ENCODE data around the gene FLAD1. TPM values are rescaled to one million over a fixed set of nuclear protein-coding genes. Genes with fewer than 3 reads are reported as not detected.
A peak's percentile ranks its signal among the peaks of the same experiment; 100 is the strongest.

Gene FLAD1
- total RNA-seq, 1 donor from 2014 or later, result 55.9 TPM

GRCh38 chr1:154945962-154946850 is 36.9 kb upstream of the FLAD1 start:
- H3K9me3 Mint-ChIP-seq (ENCODE audit: low read depth), result no peaks in the 10 kb centered on the region
- H3K36me3 Mint-ChIP-seq (ENCODE audit: insufficient read depth), result peaks cover 7% of the 10 kb centered on the region
- no peaks in the 10 kb centered on the region for H3K4me1 Mint-ChIP-seq (ENCODE audit: low read depth)
- H3K4me3 Mint-ChIP-seq (ENCODE audit: low read depth), result no peak overlapping the region
- no peaks in the 10 kb centered on the region for H3K27me3 Mint-ChIP-seq
- no peak for TF ChIP-seq CTCF (IDR thresholded peaks at IDR 0.05; ENCODE audit: unreplicated experiment)
- no peak for DNase-seq (ENCODE audit: low spot score, unreplicated experiment)
- no peak overlapping the region for H3K27ac Mint-ChIP-seq

- Mint-ChIP-seq H3K27me3 (no peaks in the 10 kb centered on the region), H3K4me1 (ENCODE audit: low read depth) (peaks cover 3% of the 10 kb centered on the region), H3K27ac (no peak overlapping the region), H3K36me3 (ENCODE audit: insufficient read depth) (peaks cover 7% of the 10 kb centered on the region), H3K4me3 (ENCODE audit: low read depth) (no peak overlapping the region), H3K9me3 (ENCODE audit: low read depth) (no peaks in the 10 kb centered on the region)
- no peak for DNase-seq (ENCODE audit: low spot score, unreplicated experiment)
- no peak for TF ChIP-seq CTCF (IDR thresholded peaks at IDR 0.05; ENCODE audit: unreplicated experiment)
Observed at GRCh38 chr1:154948079-154948478, 35.1 kb upstream of the FLAD1 start.

GRCh38 chr1:154951901-154952657 is 31.1 kb upstream of the FLAD1 start:
- peaks cover 5% of the 10 kb centered on the region for H3K36me3 Mint-ChIP-seq (ENCODE audit: insufficient read depth)
- H3K27ac Mint-ChIP-seq, result peak overlapping the region; percentile 78
- no peak overlapping the region for H3K4me3 Mint-ChIP-seq (ENCODE audit: low read depth)

GRCh38 chr1:154952664-154953063 is 30.5 kb upstream of the FLAD1 start:
- Mint-ChIP-seq H3K36me3 (ENCODE audit: insufficient read depth) (peaks cover 5% of the 10 kb centered on the region), H3K4me1 (ENCODE audit: low read depth) (peaks cover 35% of the 10 kb centered on the region), H3K27ac (peak overlapping the region; percentile 78), H3K4me3 (ENCODE audit: low read depth) (no peak overlapping the region), H3K27me3 (no peaks in the 10 kb centered on the region), H3K9me3 (ENCODE audit: low read depth) (no peaks in the 10 kb centered on the region)
- DNase-seq (ENCODE audit: low spot score, unreplicated experiment), result no peak
- no peak for TF ChIP-seq CTCF (IDR thresholded peaks at IDR 0.05; ENCODE audit: unreplicated experiment)

More at GRCh38 chr1:154951901-154952657, 31.1 kb upstream of the FLAD1 start:
- H3K27me3 Mint-ChIP-seq, result no peaks in the 10 kb centered on the region
- no peaks in the 10 kb centered on the region for H3K9me3 Mint-ChIP-seq (ENCODE audit: low read depth)
- no peak for TF ChIP-seq CTCF (IDR thresholded peaks at IDR 0.05; ENCODE audit: unreplicated experiment)
- peaks cover 31% of the 10 kb centered on the region for H3K4me1 Mint-ChIP-seq (ENCODE audit: low read depth)
- no peak for DNase-seq (ENCODE audit: low spot score, unreplicated experiment)

GRCh38 chr1:154953611-154954038 is 29.5 kb upstream of the FLAD1 start:
- no peaks in the 10 kb centered on the region for H3K27me3 Mint-ChIP-seq
- no peaks in the 10 kb centered on the region for H3K9me3 Mint-ChIP-seq (ENCODE audit: low read depth)
- no peak for DNase-seq (ENCODE audit: low spot score, unreplicated experiment)
- peaks cover 3% of the 10 kb centered on the region for H3K36me3 Mint-ChIP-seq (ENCODE audit: insufficient read depth)
- no peak overlapping the region for H3K27ac Mint-ChIP-seq
- no peak for TF ChIP-seq CTCF (IDR thresholded peaks at IDR 0.05; ENCODE audit: unreplicated experiment)
- H3K4me1 Mint-ChIP-seq (ENCODE audit: low read depth), result peaks cover 35% of the 10 kb centered on the region
- no peak overlapping the region for H3K4me3 Mint-ChIP-seq (ENCODE audit: low read depth)
